Activated naive CD8-positive, alpha-beta T cell treated with anti-CD3 and anti-CD28 coated beads, Interleukin-2, amount 50 U/mL, for 24 hours (primary cell): ENCODE measurements around the gene IQGAP1.
"Not testable (repeated sequence)": the region's sequence is repeated elsewhere in the genome, so short reads cannot be mapped to it uniquely, and the experiment has no call there.

Experiments
- ATAC-seq: fragments of 150-1000 bp; cut with Tn5 transposase; one replicate; pipeline ENCODE4 v1.10.0; 2021
- DNase-seq: peaks from one replicate; pipeline ENCODE4 v3.0.0; 2021
- H3K27ac Mint-ChIP-seq: one replicate; pipeline ENCODE4 v1.8.0; 2021; ENCODE audit warnings: mild to moderate bottlenecking, mixed read lengths
- H3K27me3 Mint-ChIP-seq: one replicate; pipeline ENCODE4 v1.8.0; 2021; ENCODE audit warnings: mixed read lengths
- H3K36me3 Mint-ChIP-seq: one replicate; pipeline ENCODE4 v1.8.0; 2021; ENCODE audit warnings: low read depth, mixed read lengths
- H3K4me1 Mint-ChIP-seq: one replicate; pipeline ENCODE4 v1.8.0; 2021; ENCODE audit warnings: mixed read lengths
- H3K4me3 Mint-ChIP-seq: one replicate; pipeline ENCODE4 v1.8.0; 2021; ENCODE audit warnings: mild to moderate bottlenecking, moderate library complexity, mixed read lengths
- H3K9me3 Mint-ChIP-seq: one replicate; pipeline ENCODE4 v1.8.0; 2021; ENCODE audit warnings: mixed read lengths

IQGAP1 gene

DNA sequence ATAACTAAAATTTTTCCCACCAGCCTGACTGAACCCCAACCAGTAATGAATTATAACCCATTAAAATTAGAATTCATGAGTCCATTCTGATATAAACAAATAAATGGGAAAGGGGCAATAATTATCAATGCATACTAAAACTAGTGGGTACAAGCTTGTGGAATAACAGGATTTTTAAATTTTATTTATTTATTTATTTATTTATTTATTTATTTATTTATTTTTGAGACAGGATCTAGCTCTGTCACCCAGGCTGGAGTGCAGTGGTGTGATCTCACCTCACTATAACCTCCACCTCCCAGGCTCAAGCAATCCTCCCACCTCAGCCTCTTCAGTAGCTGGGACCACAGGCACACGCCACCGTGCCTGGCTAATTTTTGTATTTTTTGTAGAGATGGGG, 125.9 kb downstream of the IQGAP1 start:
- not testable (repeated sequence) for ATAC-seq, DNase-seq, H3K4me3 Mint-ChIP-seq, H3K9me3 Mint-ChIP-seq, H3K27ac Mint-ChIP-seq, H3K27me3 Mint-ChIP-seq, H3K36me3 Mint-ChIP-seq
- H3K4me1 Mint-ChIP-seq: peaks cover 12% of the 10 kb centered on the region

- no peak overlapping the region for H3K27ac Mint-ChIP-seq
Observed at GRCh38 chr15:90519688-90520087, 131.6 kb downstream of the IQGAP1 start.

DNA sequence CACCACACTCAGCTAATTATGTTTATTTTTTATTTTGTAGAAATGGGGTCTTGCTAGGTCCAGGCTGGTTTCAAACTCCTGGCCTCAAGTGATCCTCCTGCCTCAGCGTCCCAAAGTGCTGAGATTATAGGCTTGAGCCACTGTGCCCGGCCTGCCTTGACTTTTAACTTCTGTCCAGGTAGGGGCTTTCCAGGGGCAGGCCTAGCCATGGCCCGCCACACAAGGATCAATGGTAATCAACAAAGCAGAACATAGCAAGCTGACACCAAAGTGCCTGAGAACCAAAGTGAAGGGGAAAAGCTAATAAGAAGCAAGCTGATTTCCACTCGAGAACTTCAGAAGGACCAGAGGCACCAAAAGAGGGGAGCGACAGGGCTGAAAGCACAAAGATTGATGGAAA, 132.3 kb downstream of the IQGAP1 start:
- no peaks in the 10 kb centered on the region for H3K9me3 Mint-ChIP-seq
- no peak overlapping the region for H3K27ac Mint-ChIP-seq
- no peak overlapping the region for H3K4me3 Mint-ChIP-seq
- no peak for ATAC-seq
- no peak for DNase-seq
- H3K36me3 Mint-ChIP-seq: no peaks in the 10 kb centered on the region
- no peaks in the 10 kb centered on the region for H3K27me3 Mint-ChIP-seq
- H3K4me1 Mint-ChIP-seq: peaks cover 7% of the 10 kb centered on the region

More at GRCh38 chr15:90519688-90520087, 131.6 kb downstream of the IQGAP1 start:
- ATAC-seq (no peak), DNase-seq (no peak)
- peaks cover 6% of the 10 kb centered on the region for H3K4me1 Mint-ChIP-seq
- H3K27me3 Mint-ChIP-seq: no peaks in the 10 kb centered on the region
- no peak overlapping the region for H3K4me3 Mint-ChIP-seq
- H3K36me3 Mint-ChIP-seq: no peaks in the 10 kb centered on the region
- no peaks in the 10 kb centered on the region for H3K9me3 Mint-ChIP-seq

- Mint-ChIP-seq H3K27me3 (no peaks in the 10 kb centered on the region), H3K36me3 (no peaks in the 10 kb centered on the region), H3K4me3 (no peak overlapping the region), H3K27ac (no peak overlapping the region), H3K4me1 (peaks cover 8% of the 10 kb centered on the region), H3K9me3 (no peaks in the 10 kb centered on the region)
- DNase-seq (no peak), ATAC-seq (no peak)
Observed at GRCh38 chr15:90523373-90523772, 135.3 kb downstream of the IQGAP1 start.

- H3K4me3 Mint-ChIP-seq, H3K27me3 Mint-ChIP-seq, ATAC-seq, H3K27ac Mint-ChIP-seq, DNase-seq, H3K36me3 Mint-ChIP-seq, H3K9me3 Mint-ChIP-seq: not testable (repeated sequence)
- peaks cover 13% of the 10 kb centered on the region for H3K4me1 Mint-ChIP-seq
Observed at GRCh38 chr15:90524018-90524803, 136.2 kb downstream of the IQGAP1 start.

GRCh38 chr15:90529011-90529370, 140.9 kb downstream of the IQGAP1 start:
- peaks cover 39% of the 10 kb centered on the region for H3K4me1 Mint-ChIP-seq
- peak overlapping the region; percentile 84 for H3K4me3 Mint-ChIP-seq
- peak overlapping the region; percentile 93 for H3K27ac Mint-ChIP-seq
- no peak for DNase-seq
- no peaks in the 10 kb centered on the region for H3K9me3 Mint-ChIP-seq
- H3K36me3 Mint-ChIP-seq: peaks cover 3% of the 10 kb centered on the region
- no peak for ATAC-seq
- no peaks in the 10 kb centered on the region for H3K27me3 Mint-ChIP-seq

GRCh38 chr15:90529371-90530249, 141.6 kb downstream of the IQGAP1 start, which contains the start of gene CRTC3:
CRTC3 (plus strand) TSS chr15:90529923; CDS start chr15:90530072, 149 bp downstream.
- Mint-ChIP-seq H3K4me1 (peaks cover 42% of the 10 kb centered on the region), H3K27ac (peak within 1 kb of the TSS; percentile 93), H3K4me3 (peak within 1 kb of the TSS; percentile 94), H3K9me3 (no peaks in the 10 kb centered on the region), H3K27me3 (no peaks in the 10 kb centered on the region), H3K36me3 (peaks cover 3% of the 10 kb centered on the region)
- DNase-seq (peak; percentile 62), ATAC-seq (peak; percentile 84)

DNA sequence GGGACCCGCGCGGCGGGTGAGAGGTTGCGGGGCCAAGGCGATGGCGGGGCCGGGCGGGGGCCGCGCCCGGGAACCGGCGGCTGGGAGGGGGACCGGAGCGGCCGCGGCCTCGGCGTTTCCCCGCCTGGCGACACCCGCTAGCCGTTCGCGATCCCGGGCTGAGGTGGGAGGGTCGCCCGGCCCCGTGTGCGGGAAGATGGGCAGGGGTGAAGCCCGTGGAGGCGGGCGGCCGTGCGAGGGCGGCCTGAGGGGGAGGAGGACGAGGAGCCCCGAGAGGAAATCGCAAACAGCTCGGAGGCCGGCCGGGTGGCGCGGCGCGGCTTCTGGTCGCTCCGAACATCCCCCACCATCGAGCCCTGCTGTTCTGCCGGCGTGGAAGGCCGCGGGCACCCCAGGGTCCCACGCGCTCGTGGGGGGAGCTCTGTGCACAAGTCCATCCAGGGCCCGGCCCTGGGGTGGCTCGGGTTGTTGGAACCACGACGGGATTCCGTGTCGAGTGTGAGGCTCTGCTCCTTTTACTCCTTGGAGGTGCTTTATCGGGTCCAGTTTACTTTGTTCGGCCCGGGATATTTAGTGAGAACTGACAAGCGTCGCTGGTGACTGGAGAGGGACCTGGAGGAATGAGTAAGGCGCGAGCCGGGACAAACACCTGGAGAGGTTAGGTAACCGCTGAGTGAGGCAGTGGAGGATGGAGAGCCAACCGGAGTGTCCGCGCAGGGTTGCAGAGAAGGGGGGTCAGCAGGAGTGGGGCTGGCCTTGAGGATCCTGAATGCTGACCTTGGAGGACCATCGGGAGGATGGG, 142.4 kb downstream of the IQGAP1 start:
- Mint-ChIP-seq H3K9me3 (no peaks in the 10 kb centered on the region), H3K36me3 (peaks cover 3% of the 10 kb centered on the region), H3K27me3 (no peaks in the 10 kb centered on the region), H3K4me3 (peak overlapping the region; percentile 94), H3K4me1 (peaks cover 47% of the 10 kb centered on the region), H3K27ac (peak overlapping the region; percentile 89)
- DNase-seq: peak; percentile 60
- peak; percentile 37 for ATAC-seq

DNA sequence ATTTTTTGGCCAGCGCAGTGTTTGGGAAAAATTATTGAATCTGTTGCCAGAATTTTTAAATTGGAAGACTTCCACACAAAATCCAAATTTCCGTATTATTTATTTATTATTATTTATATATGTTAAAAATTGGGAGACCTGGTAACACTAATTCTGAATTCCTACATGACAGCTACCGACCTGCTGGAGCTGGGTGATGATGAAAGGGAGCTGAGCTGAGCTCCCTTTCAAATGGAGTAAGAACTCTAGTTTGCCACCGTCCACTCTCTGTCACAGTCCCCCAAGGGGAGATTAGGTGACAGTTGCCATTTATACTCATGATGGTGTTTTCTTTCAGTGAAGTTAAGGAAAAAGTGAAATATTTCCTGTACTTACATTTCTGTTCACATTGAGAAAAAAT, 143.1 kb downstream of the IQGAP1 start:
- Mint-ChIP-seq H3K27me3 (no peaks in the 10 kb centered on the region), H3K27ac (peak overlapping the region; percentile 89), H3K4me3 (peak overlapping the region; percentile 94), H3K36me3 (peaks cover 3% of the 10 kb centered on the region), H3K4me1 (peaks cover 54% of the 10 kb centered on the region), H3K9me3 (no peaks in the 10 kb centered on the region)
- no peak for DNase-seq
- ATAC-seq: no peak

DNA sequence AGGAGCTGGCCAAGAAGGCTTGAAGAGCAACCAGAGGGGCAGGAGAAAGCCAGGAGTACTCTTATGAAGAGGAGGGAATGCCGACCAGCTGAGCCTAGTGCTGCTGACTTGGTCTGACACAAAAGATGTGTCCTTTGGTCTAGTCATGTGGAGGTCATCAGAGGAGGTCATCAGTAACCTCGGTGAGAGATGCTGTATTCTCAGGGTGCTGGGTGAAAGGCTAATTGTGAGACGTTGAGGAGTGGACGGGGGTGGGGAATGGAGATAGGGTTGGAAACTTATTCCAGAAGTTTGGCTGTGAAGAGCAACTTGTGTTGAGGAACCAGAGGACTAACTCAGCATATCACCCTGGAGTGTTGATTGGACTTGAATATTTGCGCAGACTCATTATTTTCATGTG, 147.2 kb downstream of the IQGAP1 start:
- no peak for DNase-seq
- H3K36me3 Mint-ChIP-seq: peaks cover 16% of the 10 kb centered on the region
- no peak overlapping the region for H3K4me3 Mint-ChIP-seq
- ATAC-seq: no peak
- H3K27me3 Mint-ChIP-seq: no peaks in the 10 kb centered on the region
- peaks cover 78% of the 10 kb centered on the region for H3K4me1 Mint-ChIP-seq
- no peaks in the 10 kb centered on the region for H3K9me3 Mint-ChIP-seq
- no peak overlapping the region for H3K27ac Mint-ChIP-seq

DNA sequence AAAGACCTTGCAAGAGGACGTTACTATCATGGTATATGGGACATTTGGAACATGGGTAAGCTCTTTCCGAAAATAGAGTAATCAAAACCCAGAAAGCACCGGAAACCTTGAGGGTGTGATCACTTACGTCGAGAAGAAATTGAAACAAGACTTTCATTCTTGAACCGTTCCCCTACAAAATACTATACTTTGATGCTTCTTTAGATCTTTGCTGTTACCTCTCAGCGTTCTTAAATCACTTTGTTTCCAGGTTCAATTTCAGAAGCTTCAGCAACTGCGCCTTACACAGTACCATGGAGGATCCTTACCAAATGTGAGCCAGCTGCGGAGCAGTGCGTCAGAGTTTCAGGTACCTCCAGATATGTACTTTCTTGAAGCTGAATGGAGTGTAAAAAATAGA, 151.7 kb downstream of the IQGAP1 start:
- DNase-seq (no peak), ATAC-seq (peak; percentile 65)
- H3K4me1 Mint-ChIP-seq: peaks cover 65% of the 10 kb centered on the region
- H3K4me3 Mint-ChIP-seq: peak overlapping the region; percentile 76
- H3K9me3 Mint-ChIP-seq: no peaks in the 10 kb centered on the region
- H3K27me3 Mint-ChIP-seq: no peaks in the 10 kb centered on the region
- peaks cover 24% of the 10 kb centered on the region for H3K36me3 Mint-ChIP-seq
- H3K27ac Mint-ChIP-seq: peak overlapping the region; percentile 82

DNA sequence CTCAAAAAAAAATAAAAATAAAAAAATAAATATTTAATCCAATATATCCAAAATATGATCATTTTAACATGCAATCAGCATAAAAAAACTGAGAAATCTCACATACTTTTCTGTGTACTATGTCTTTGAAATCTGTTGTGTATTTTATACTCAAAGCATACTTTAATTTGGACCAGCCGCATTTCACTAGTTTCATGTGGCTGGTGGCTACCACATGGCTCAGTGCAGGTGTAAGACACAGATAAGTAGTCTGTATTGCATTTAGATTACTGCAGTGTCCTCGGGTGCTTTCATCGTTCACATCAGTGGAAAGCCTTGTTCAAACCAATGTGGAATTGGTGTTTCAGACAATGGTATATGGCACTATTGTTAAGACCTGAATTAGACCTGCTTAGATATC, 152.7 kb downstream of the IQGAP1 start:
- H3K36me3 Mint-ChIP-seq: peaks cover 27% of the 10 kb centered on the region

GRCh38 chr15:90545095-90545494, 157.1 kb downstream of the IQGAP1 start:
- H3K4me1 Mint-ChIP-seq: peaks cover 57% of the 10 kb centered on the region
- no peak overlapping the region for H3K4me3 Mint-ChIP-seq
- DNase-seq (no peak), ATAC-seq (peak; percentile 54)
- H3K9me3 Mint-ChIP-seq: no peaks in the 10 kb centered on the region
- no peak overlapping the region for H3K27ac Mint-ChIP-seq
- peaks cover 21% of the 10 kb centered on the region for H3K36me3 Mint-ChIP-seq
- no peaks in the 10 kb centered on the region for H3K27me3 Mint-ChIP-seq

More for the DNA sequence above, 152.7 kb downstream of the IQGAP1 start:
- H3K4me1 Mint-ChIP-seq: peaks cover 64% of the 10 kb centered on the region
- H3K4me3 Mint-ChIP-seq: no peak overlapping the region
- ATAC-seq (no peak), DNase-seq (no peak)
- no peaks in the 10 kb centered on the region for H3K27me3 Mint-ChIP-seq
- no peaks in the 10 kb centered on the region for H3K9me3 Mint-ChIP-seq
- H3K27ac Mint-ChIP-seq: peak overlapping the region; percentile 37

DNA sequence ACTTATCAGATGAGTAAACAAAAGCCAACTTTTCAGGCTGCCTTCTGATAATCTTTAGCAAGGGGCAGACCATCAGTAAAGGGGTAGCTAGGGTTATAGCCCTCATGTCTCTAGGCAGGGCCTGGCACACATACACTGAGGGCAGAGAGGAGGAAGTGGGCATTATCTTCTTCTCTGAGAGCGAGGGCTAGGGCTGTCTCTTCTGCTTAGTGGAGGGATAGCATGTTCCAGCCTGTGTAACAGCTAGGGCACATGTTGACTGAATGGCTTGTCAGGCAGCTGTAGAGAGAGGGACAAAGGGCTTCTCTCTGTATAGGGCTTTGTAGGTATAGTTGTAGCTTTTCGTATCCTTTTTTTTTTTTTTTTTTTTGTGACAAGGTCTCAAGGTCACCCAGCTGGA, 159.5 kb downstream of the IQGAP1 start:
- Mint-ChIP-seq H3K4me1 (peaks cover 58% of the 10 kb centered on the region), H3K9me3 (no peaks in the 10 kb centered on the region), H3K4me3 (no peak overlapping the region), H3K27me3 (no peaks in the 10 kb centered on the region), H3K36me3 (peaks cover 17% of the 10 kb centered on the region), H3K27ac (no peak overlapping the region)
- DNase-seq (no peak), ATAC-seq (no peak)
